ENCODE results near the gene SYT13. TPM values are rescaled to one million over a fixed set of nuclear protein-coding genes. Genes with fewer than 3 reads are reported as not detected.

The SYT13 gene
- polyA plus RNA-seq, 3 donors, result 11.6 to 15.2 (median 12.6) TPM

GRCh38 chr11:45225277-45225676 lies 60.9 kb downstream of the SYT13 start:
- DNase-seq (ENCODE audit: low read depth in 3 of 3, low spot score in 2 of 3), result no peak

GRCh38 chr11:45224766-45225165 lies 61.4 kb downstream of the SYT13 start:
- no peak for DNase-seq (ENCODE audit: low read depth in 3 of 3, low spot score in 2 of 3)

GRCh38 chr11:45223496-45223895 lies 62.6 kb downstream of the SYT13 start:
- no peak for DNase-seq (ENCODE audit: low read depth in 3 of 3, low spot score in 2 of 3)

GRCh38 chr11:45219411-45219810 lies 66.7 kb downstream of the SYT13 start:
- DNase-seq (ENCODE audit: low read depth in 3 of 3, low spot score in 2 of 3), result no peak

- DNase-seq (ENCODE audit: low read depth in 3 of 3, low spot score in 2 of 3), result no peak
Observed at GRCh38 chr11:45218705-45219104, 67.4 kb downstream of the SYT13 start.

- DNase-seq (ENCODE audit: low read depth in 3 of 3, low spot score in 2 of 3), result no peak
Observed at GRCh38 chr11:45217991-45218390, 68.2 kb downstream of the SYT13 start.

GRCh38 chr11:45216901-45217300 lies 69.2 kb downstream of the SYT13 start:
- DNase-seq (ENCODE audit: low read depth in 3 of 3, low spot score in 2 of 3), result no peak

GRCh38 chr11:45216031-45216430 lies 70.1 kb downstream of the SYT13 start:
- no peak for DNase-seq (ENCODE audit: low read depth in 3 of 3, low spot score in 2 of 3)

- DNase-seq (ENCODE audit: low read depth in 3 of 3, low spot score in 2 of 3), result no peak
Observed at GRCh38 chr11:45215098-45215865, 70.9 kb downstream of the SYT13 start.

- DNase-seq (ENCODE audit: low read depth in 3 of 3, low spot score in 2 of 3), result no peak
Observed at GRCh38 chr11:45213717-45214116, 72.4 kb downstream of the SYT13 start.

GRCh38 chr11:45213316-45213665 lies 72.8 kb downstream of the SYT13 start:
- no peak for DNase-seq (ENCODE audit: low read depth in 3 of 3, low spot score in 2 of 3)

- DNase-seq (ENCODE audit: low read depth in 3 of 3, low spot score in 2 of 3), result no peak
Observed at GRCh38 chr11:45212566-45213315, 73.4 kb downstream of the SYT13 start.

- no peak for DNase-seq (ENCODE audit: low read depth in 3 of 3, low spot score in 2 of 3)
Observed at GRCh38 chr11:45211732-45212131, 74.4 kb downstream of the SYT13 start.

GRCh38 chr11:45210846-45211245 lies 75.3 kb downstream of the SYT13 start:
- DNase-seq (ENCODE audit: low read depth in 3 of 3, low spot score in 2 of 3), result no peak

- DNase-seq (ENCODE audit: low read depth in 3 of 3, low spot score in 2 of 3), result peak; percentile 64 to 74 (median 68)
Observed at GRCh38 chr11:45209891-45210699, 76.0 kb downstream of the SYT13 start.

GRCh38 chr11:45209000-45209879 lies 76.9 kb downstream of the SYT13 start:
- no peak for DNase-seq (ENCODE audit: low read depth in 3 of 3, low spot score in 2 of 3)

- DNase-seq (ENCODE audit: low read depth in 3 of 3, low spot score in 2 of 3), result no peak
Observed at GRCh38 chr11:45208135-45208534, 78.0 kb downstream of the SYT13 start.

- no peak for DNase-seq (ENCODE audit: low read depth in 3 of 3, low spot score in 2 of 3)
Observed at GRCh38 chr11:45205978-45206377, 80.2 kb downstream of the SYT13 start.

GRCh38 chr11:45204761-45205160 lies 81.4 kb downstream of the SYT13 start:
- DNase-seq (ENCODE audit: low read depth in 3 of 3, low spot score in 2 of 3), result no peak

- DNase-seq (ENCODE audit: low read depth in 3 of 3, low spot score in 2 of 3), result no peak
Observed at GRCh38 chr11:45193695-45194094, 92.4 kb downstream of the SYT13 start.
